Sigmoid colon (tissue), 7 donors: ENCODE results near the gene ANK2. TPM values are rescaled to one million over a fixed set of nuclear protein-coding genes. Genes with fewer than 3 reads are reported as not detected.

Source experiments
- DNase-seq: peaks from one replicate; pipeline ENCODE4 v3.0.0-alpha.2; 2019
- H3K27ac ChIP-seq, 4 donors: fragments of 200-600 bp; sonication (generic); one replicate each; pipeline ENCODE4 v1.5.1; 2016 to 2019; ENCODE audit warnings: mild to moderate bottlenecking in 1 of 4
- H3K27me3 ChIP-seq, 3 donors: fragments of 200-600 bp; sonication (generic); one replicate each; pipeline ENCODE4 v1.5.1; 2019; ENCODE audit warnings: mild to moderate bottlenecking in 1 of 3
- H3K36me3 ChIP-seq, 4 donors: fragments of 200-600 bp; sonication (generic); one replicate each; pipeline ENCODE4 v1.5.1; 2016 to 2019
- H3K4me1 ChIP-seq, 4 donors: fragments of 200-600 bp; sonication (generic); one replicate each; pipeline ENCODE4 v1.5.1; 2017 to 2019
- H3K4me3 ChIP-seq, 4 donors: fragments of 200-600 bp; sonication (generic); one replicate each; pipeline ENCODE4 v1.5.1; 2017 to 2019; ENCODE audit warnings: mild to moderate bottlenecking in 2 of 4, moderate library complexity in 1 of 4
- H3K9me3 ChIP-seq, 4 donors: fragments of 200-600 bp in 3 of 4; sonication (generic) in 3 of 4; one replicate each; pipeline versions ENCODE4 v1.5.1 to v1.6.1; 2013 to 2019
- CTCF ChIP-seq, 4 experiments: fragments of 450-650 bp in 3 of 4; fragments of 200-600 bp in 1 of 4; IDR thresholded peaks; one replicate each; pipeline ENCODE4 v1.5.1; 2016 to 2019; ENCODE audit warnings: antibody characterized with exemption in 4 of 4, mild to moderate bottlenecking in 3 of 4, moderate library complexity in 2 of 4
- EP300 ChIP-seq, 4 donors: sonication (generic); formaldehyde crosslinking; IDR thresholded peaks; one replicate each; pipeline ENCODE4 v1.6.1; 2017; ENCODE audit warnings: antibody characterized with exemption in 4 of 4
- POLR2A ChIP-seq, 2 donors: fragments of 450-650 bp; IDR thresholded peaks; one replicate each; pipeline ENCODE4 v1.6.1; 2016; ENCODE audit warnings: antibody characterized with exemption in 2 of 2, mild to moderate bottlenecking in 2 of 2, moderate library complexity in 2 of 2
- POLR2AphosphoS5 ChIP-seq, 4 donors: sonication (generic); formaldehyde crosslinking; IDR thresholded peaks; one replicate each; pipeline ENCODE4 v1.6.1; 2017; ENCODE audit warnings: antibody characterized with exemption in 4 of 4
- WGBS, 2 donors: extraction: QIAGEN DNeasy Blood & Tissue Kit; methylation state at CpG; one replicate each; pipeline ENCODE4 v1.1.7; 2013; 5-methylcytosine and 5-hydroxymethylcytosine counted together
- intact Hi-C: fragments of 100-400 bp; cut with DNase I; formaldehyde crosslinking; loops from one replicate; pipeline ENCODE4 v1.15.1; 2023
- polyA plus RNA-seq, 3 donors: library from polyadenylated mRNA; stranded (reverse); fragments of 200-250 nt; gene quantifications; one replicate each; pipeline ENCODE4 v1.2.3, GENCODE V29; 2013
- total RNA-seq, 4 donors: library from RNA; depleted of rRNA; stranded (reverse); fragments of >200 nt; gene quantifications; one replicate each; pipeline ENCODE4 v1.1.0, GENCODE V29; 2016
- donor health status: healthy with polysubstance abuse.
- donor health status: Bipolar disorder and iron deficiency.
- donor health status: healthy.

The ANK2 gene
- total and polyA plus RNA-seq, 7 donors, result 1.4 to 141 (median 69.8) TPM

- H3K27ac ChIP-seq, result no peak overlapping the region
- H3K9me3 ChIP-seq, result no peaks in the 10 kb centered on the region
- TF ChIP-seq CTCF (IDR thresholded peaks at IDR 0.05) (no peak), EP300 (IDR thresholded peaks at IDR 0.05) (no peak), POLR2AphosphoS5 (IDR thresholded peaks at IDR 0.05) (no peak), POLR2A (IDR thresholded peaks at IDR 0.05) (no peak)
- DNase-seq, result no peak
- WGBS, 2 donors, result 91 to 92% methylated on average over 5 of the region's 5 CpGs
- no peaks in the 10 kb centered on the region for H3K27me3 ChIP-seq
- H3K4me1 ChIP-seq, result no peaks in the 10 kb centered on the region
- H3K4me3 ChIP-seq, result no peak overlapping the region
- intact Hi-C loops, result no loop called here
- H3K36me3 ChIP-seq, result no peaks in the 10 kb centered on the region
Measured at GRCh38 chr4:113078066-113078465, 28.6 kb downstream of the ANK2 start.

GRCh38 chr4:113080050-113080449, 30.6 kb downstream of the ANK2 start:
- no peak overlapping the region for H3K27ac ChIP-seq
- intact Hi-C loops, result loop anchor here (10.0 kb wide), 1 partner anchor 125 kb away; no protein-coding TSS in a partner anchor
- no peaks in the 10 kb centered on the region for H3K4me1 ChIP-seq
- H3K4me3 ChIP-seq, result no peak overlapping the region
- no peaks in the 10 kb centered on the region for H3K9me3 ChIP-seq
- no peaks in the 10 kb centered on the region for H3K27me3 ChIP-seq
- no peaks in the 10 kb centered on the region for H3K36me3 ChIP-seq
- WGBS, 2 donors, result 60 to 83% methylated on average over 9 of the region's 9 CpGs
- TF ChIP-seq POLR2A (IDR thresholded peaks at IDR 0.05) (no peak), POLR2AphosphoS5 (IDR thresholded peaks at IDR 0.05) (no peak), CTCF (IDR thresholded peaks at IDR 0.05) (no peak), EP300 (IDR thresholded peaks at IDR 0.05) (no peak)
- no peak for DNase-seq

- Histone ChIP-seq H3K27ac (no peak overlapping the region), H3K36me3 (no peaks in the 10 kb centered on the region), H3K4me1 (no peaks in the 10 kb centered on the region), H3K9me3 (no peaks in the 10 kb centered on the region), H3K4me3 (no peak overlapping the region), H3K27me3 (no peaks in the 10 kb centered on the region)
- intact Hi-C loops, result loop anchor here (10.0 kb wide), 1 partner anchor 126 kb away; no protein-coding TSS in a partner anchor
- no peak for DNase-seq
- TF ChIP-seq EP300 (IDR thresholded peaks at IDR 0.05) (no peak), CTCF (IDR thresholded peaks at IDR 0.05) (no peak)
- WGBS, 2 donors, result 62% methylated on average over 2 of the region's 2 CpGs
Measured at GRCh38 chr4:113080624-113081023, 31.2 kb downstream of the ANK2 start.

- Histone ChIP-seq H3K36me3 (no peaks in the 10 kb centered on the region), H3K27ac (no peak overlapping the region), H3K4me3 (no peak overlapping the region), H3K4me1 (no peaks in the 10 kb centered on the region), H3K27me3 (no peaks in the 10 kb centered on the region), H3K9me3 (no peaks in the 10 kb centered on the region)
- intact Hi-C loops, result loop anchor here (10.0 kb wide), 1 partner anchor 129 kb away; no protein-coding TSS in a partner anchor
- TF ChIP-seq POLR2A (IDR thresholded peaks at IDR 0.05) (no peak), EP300 (IDR thresholded peaks at IDR 0.05) (no peak), POLR2AphosphoS5 (IDR thresholded peaks at IDR 0.05) (no peak), CTCF (IDR thresholded peaks at IDR 0.05) (no peak)
- DNase-seq, result no peak
- 91 to 93% methylated on average over 1 of the region's 1 CpG for WGBS, 2 donors
Measured at GRCh38 chr4:113083346-113083745, 33.9 kb downstream of the ANK2 start.

- Histone ChIP-seq H3K27ac (no peak overlapping the region), H3K27me3 (no peaks in the 10 kb centered on the region), H3K9me3 (no peaks in the 10 kb centered on the region), H3K4me1 (no peaks in the 10 kb centered on the region), H3K4me3 (no peak overlapping the region), H3K36me3 (no peaks in the 10 kb centered on the region)
- no peak for TF ChIP-seq CTCF (IDR thresholded peaks at IDR 0.05)
- TF ChIP-seq POLR2A (IDR thresholded peaks at IDR 0.05), result no peak
- TF ChIP-seq EP300 (IDR thresholded peaks at IDR 0.05), result no peak
- TF ChIP-seq POLR2AphosphoS5 (IDR thresholded peaks at IDR 0.05), result no peak
- no peak for DNase-seq
- WGBS, 2 donors, result 13 to 50% methylated on average over 2 of the region's 2 CpGs
- intact Hi-C loops, result loop anchor here (10.0 kb wide), 1 partner anchor 131 kb away; no protein-coding TSS in a partner anchor
Measured at GRCh38 chr4:113086172-113086695, 36.8 kb downstream of the ANK2 start.
